ENCODE data around the gene SOX11.

SOX11 gene

GRCh38 chr2:5695654-5696403 is 3.6 kb downstream of the SOX11 start:
- Mint-ChIP-seq H3K9me3 (peaks cover 0 to 7% of the 10 kb centered on the region in 2 donors), H3K4me3 (peak overlapping the region in 1 of 2 donors; percentile 35), H3K27me3 (peaks cover 28 to 52% of the 10 kb centered on the region in 2 donors), H3K4me1 (ENCODE audit: low read depth in 2 of 2) (peaks cover 0 to 3% of the 10 kb centered on the region in 2 donors), H3K27ac (no peak overlapping the region), H3K36me3 (ENCODE audit: insufficient read depth) (no peaks in the 10 kb centered on the region)
- DNase-seq (no peak), ATAC-seq (replicated peaks) (no peak)

- Mint-ChIP-seq H3K4me1 (ENCODE audit: low read depth in 2 of 2) (peaks cover 0 to 3% of the 10 kb centered on the region in 2 donors), H3K27ac (no peak overlapping the region), H3K9me3 (peaks cover 0 to 8% of the 10 kb centered on the region in 2 donors), H3K27me3 (peaks cover 24 to 53% of the 10 kb centered on the region in 2 donors), H3K4me3 (peak overlapping the region in 1 of 2 donors; percentile 35), H3K36me3 (ENCODE audit: insufficient read depth) (no peaks in the 10 kb centered on the region)
- DNase-seq (no peak), ATAC-seq (replicated peaks) (no peak)
Measured at GRCh38 chr2:5696404-5696944, 4.3 kb downstream of the SOX11 start.

DNA sequence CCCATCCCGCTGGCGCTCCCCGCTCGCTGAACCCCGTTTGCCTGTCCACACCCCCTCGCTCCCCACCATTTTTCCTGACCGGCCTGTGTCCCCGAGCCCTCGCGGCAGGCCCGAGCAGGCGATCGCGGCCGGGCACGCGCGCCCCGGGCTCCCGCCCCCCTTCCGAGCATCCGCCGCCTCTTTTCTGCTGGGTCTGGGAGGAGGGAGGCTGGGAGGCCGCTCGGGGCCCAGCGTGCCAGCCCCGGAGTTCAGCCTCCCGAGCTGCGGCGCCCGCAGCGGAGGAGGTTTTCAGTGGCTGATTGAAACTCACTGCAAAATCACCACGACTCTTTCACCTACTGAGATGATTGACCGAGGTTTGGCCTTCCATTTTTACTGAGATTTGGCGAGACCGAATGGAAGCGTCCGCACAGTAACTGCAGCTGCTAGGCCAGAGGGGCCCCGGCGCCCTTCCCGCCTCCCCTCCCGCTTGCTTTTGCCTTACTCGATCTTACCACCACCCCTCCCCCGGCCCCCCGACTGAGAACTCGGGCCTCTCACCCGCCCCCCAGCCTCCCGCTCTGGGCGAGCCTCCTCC is 4.8 kb downstream of the SOX11 start:
- no peak for ATAC-seq (replicated peaks)
- no peak for DNase-seq
- Mint-ChIP-seq H3K36me3 (ENCODE audit: insufficient read depth) (no peaks in the 10 kb centered on the region), H3K27ac (no peak overlapping the region), H3K4me3 (no peak overlapping the region), H3K4me1 (ENCODE audit: low read depth in 2 of 2) (peaks cover 0 to 3% of the 10 kb centered on the region in 2 donors), H3K27me3 (peaks cover 24 to 55% of the 10 kb centered on the region in 2 donors), H3K9me3 (peaks cover 0 to 8% of the 10 kb centered on the region in 2 donors)

DNA sequence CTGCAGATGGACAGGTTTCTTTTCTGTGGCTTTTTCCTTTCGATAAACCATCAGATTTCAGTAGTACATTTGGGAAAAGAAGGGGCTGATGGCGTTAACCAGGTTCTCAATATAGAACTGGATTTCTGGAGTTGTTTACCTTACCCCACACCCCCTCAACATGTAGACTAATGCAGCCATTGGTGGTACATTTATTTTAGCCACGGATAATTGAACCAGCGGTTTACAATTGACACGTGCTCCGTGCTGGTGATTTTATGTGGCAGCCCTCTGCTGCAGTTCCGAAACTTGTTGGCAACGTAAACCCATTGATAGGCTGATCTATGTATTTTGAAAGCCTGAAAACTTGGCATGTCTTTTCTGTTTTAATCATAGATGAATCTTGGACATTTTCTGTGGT is 5.4 kb downstream of the SOX11 start:
- no peaks in the 10 kb centered on the region for H3K36me3 Mint-ChIP-seq (ENCODE audit: insufficient read depth)
- H3K27me3 Mint-ChIP-seq, result peaks cover 24 to 55% of the 10 kb centered on the region in 2 donors
- H3K9me3 Mint-ChIP-seq, result peaks cover 0 to 8% of the 10 kb centered on the region in 2 donors

DNA sequence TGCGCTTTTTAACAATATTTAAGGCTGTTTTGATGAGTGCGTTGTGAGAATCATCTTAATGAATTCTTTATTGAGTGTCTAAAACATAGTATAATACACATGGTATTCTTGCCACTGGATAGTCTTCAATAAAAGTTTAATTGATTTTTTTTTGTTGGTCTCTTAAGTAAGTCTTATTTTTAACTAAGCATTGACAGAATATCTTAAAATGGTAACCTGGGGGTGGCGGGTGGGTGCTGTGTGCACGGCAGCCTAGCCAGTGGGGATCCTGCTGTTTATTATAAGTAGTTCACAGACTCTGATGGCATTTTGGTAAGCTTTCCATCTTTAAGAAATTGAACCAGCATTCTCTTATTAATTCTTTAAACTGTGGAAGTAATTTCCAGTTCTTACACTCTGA is 6.0 kb downstream of the SOX11 start:
- Mint-ChIP-seq H3K36me3 (ENCODE audit: insufficient read depth) (no peaks in the 10 kb centered on the region), H3K9me3 (peaks cover 0 to 8% of the 10 kb centered on the region in 2 donors), H3K4me3 (no peak overlapping the region), H3K27ac (no peak overlapping the region), H3K4me1 (ENCODE audit: low read depth in 2 of 2) (peaks cover 0 to 3% of the 10 kb centered on the region in 2 donors), H3K27me3 (peaks cover 24 to 55% of the 10 kb centered on the region in 2 donors)
- no peak for DNase-seq
- ATAC-seq (replicated peaks), result no peak

More for the DNA sequence above, 5.4 kb downstream of the SOX11 start:
- no peak for ATAC-seq (replicated peaks)
- Mint-ChIP-seq H3K27ac (no peak overlapping the region), H3K4me1 (ENCODE audit: low read depth in 2 of 2) (peaks cover 0 to 3% of the 10 kb centered on the region in 2 donors), H3K4me3 (no peak overlapping the region)
- no peak for DNase-seq

DNA sequence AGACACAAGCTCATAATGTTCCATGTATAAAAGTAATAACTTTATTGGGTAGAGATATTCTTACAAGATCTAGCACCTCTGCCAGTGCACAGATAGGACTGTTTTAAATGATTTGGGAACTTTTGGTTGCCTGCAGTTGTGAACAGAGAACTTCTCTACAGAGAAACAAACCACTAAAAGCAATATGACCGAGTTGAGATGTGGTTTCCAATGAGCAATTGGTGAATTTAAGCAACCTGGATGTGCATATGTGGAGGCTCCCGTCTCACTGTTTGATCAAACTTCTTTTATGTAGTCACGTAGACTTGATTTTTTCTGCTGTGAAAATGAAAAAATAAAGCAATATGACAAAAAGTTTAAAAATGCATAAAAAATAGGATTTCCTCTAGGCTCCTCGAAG is 7.8 kb downstream of the SOX11 start:
- peaks cover 16 to 45% of the 10 kb centered on the region in 2 donors for H3K27me3 Mint-ChIP-seq
- ATAC-seq (replicated peaks), result no peak
- peaks cover 5 to 7% of the 10 kb centered on the region in 2 donors for H3K9me3 Mint-ChIP-seq
- H3K4me1 Mint-ChIP-seq (ENCODE audit: low read depth in 2 of 2), result no peaks in the 10 kb centered on the region
- no peak overlapping the region for H3K4me3 Mint-ChIP-seq
- H3K36me3 Mint-ChIP-seq (ENCODE audit: insufficient read depth), result no peaks in the 10 kb centered on the region
- DNase-seq, result no peak
- H3K27ac Mint-ChIP-seq, result no peak overlapping the region

GRCh38 chr2:5700551-5700950 is 8.4 kb downstream of the SOX11 start:
- Mint-ChIP-seq H3K4me3 (no peak overlapping the region), H3K27ac (no peak overlapping the region), H3K36me3 (ENCODE audit: insufficient read depth) (no peaks in the 10 kb centered on the region), H3K4me1 (ENCODE audit: low read depth in 2 of 2) (no peaks in the 10 kb centered on the region), H3K9me3 (peaks cover 8 to 9% of the 10 kb centered on the region in 2 donors), H3K27me3 (peaks cover 11 to 39% of the 10 kb centered on the region in 2 donors)
- ATAC-seq (replicated peaks), result no peak
- DNase-seq, result no peak

GRCh38 chr2:5701266-5701665 is 9.1 kb downstream of the SOX11 start:
- peaks cover 7 to 8% of the 10 kb centered on the region in 2 donors for H3K9me3 Mint-ChIP-seq

DNA sequence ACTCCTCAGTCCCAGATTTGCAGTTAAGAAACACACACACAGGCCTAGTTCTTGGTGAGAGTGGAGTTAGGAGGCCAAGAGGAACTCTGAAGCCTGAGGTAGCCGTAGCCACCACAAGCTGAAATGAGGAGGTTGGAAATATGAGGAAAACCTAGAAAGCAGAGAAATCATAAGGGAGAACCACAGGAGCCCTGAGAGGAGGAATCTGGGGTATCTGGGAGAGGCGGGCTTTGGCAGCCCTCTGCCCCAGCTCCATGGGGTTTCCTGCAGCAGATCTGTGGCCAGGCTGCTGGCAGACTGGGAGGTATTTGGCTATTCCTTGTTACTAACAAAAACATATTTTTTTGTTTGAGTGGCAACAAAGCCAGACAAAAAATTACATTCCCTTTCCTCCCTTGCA is 11.0 kb downstream of the SOX11 start:
- no peak overlapping the region for H3K4me3 Mint-ChIP-seq
- DNase-seq, result no peak
- no peak for ATAC-seq (replicated peaks)
- peaks cover 0 to 22% of the 10 kb centered on the region in 2 donors for H3K27me3 Mint-ChIP-seq
- no peak overlapping the region for H3K27ac Mint-ChIP-seq
- H3K4me1 Mint-ChIP-seq (ENCODE audit: low read depth in 2 of 2), result no peaks in the 10 kb centered on the region
- no peaks in the 10 kb centered on the region for H3K36me3 Mint-ChIP-seq (ENCODE audit: insufficient read depth)
- peaks cover 8% of the 10 kb centered on the region in 2 donors for H3K9me3 Mint-ChIP-seq

More at GRCh38 chr2:5701266-5701665, 9.1 kb downstream of the SOX11 start:
- no peaks in the 10 kb centered on the region for H3K4me1 Mint-ChIP-seq (ENCODE audit: low read depth in 2 of 2)
- no peak for ATAC-seq (replicated peaks)
- H3K36me3 Mint-ChIP-seq (ENCODE audit: insufficient read depth), result no peaks in the 10 kb centered on the region
- peaks cover 5 to 32% of the 10 kb centered on the region in 2 donors for H3K27me3 Mint-ChIP-seq
- DNase-seq, result no peak
- no peak overlapping the region for H3K4me3 Mint-ChIP-seq
- H3K27ac Mint-ChIP-seq, result no peak overlapping the region

DNA sequence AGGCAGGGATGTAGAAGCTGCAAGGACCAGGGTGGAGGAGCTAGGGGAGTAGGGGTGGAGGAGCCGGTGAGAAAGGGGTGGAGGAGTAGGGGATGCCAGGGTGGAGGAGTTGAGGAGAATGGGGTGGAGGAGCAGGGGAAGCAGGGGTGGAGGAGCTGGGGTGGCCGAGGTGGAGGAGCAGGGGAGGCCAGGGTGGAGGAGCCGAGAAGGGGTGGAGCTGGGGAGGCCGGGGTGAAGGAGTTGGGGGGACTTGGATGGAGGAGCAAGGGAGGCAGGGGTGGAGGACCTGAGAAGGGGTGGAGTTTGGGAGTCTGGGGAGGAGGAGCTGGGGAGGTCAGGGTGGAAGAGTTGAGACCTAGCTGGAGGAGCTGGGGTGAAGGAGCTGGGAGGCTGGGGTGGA is 13.3 kb downstream of the SOX11 start:
- H3K36me3 Mint-ChIP-seq (ENCODE audit: insufficient read depth), result no peaks in the 10 kb centered on the region
- no peak for DNase-seq
- H3K27me3 Mint-ChIP-seq, result peaks cover 0 to 9% of the 10 kb centered on the region in 2 donors
- no peak for ATAC-seq (replicated peaks)
- H3K4me1 Mint-ChIP-seq (ENCODE audit: low read depth in 2 of 2), result no peaks in the 10 kb centered on the region
- H3K4me3 Mint-ChIP-seq, result no peak overlapping the region
- no peak overlapping the region for H3K27ac Mint-ChIP-seq
- peaks cover 8 to 13% of the 10 kb centered on the region in 2 donors for H3K9me3 Mint-ChIP-seq

- DNase-seq (no peak), ATAC-seq (replicated peaks) (no peak)
- H3K9me3 Mint-ChIP-seq, result peaks cover 10 to 19% of the 10 kb centered on the region in 2 donors
- H3K27me3 Mint-ChIP-seq, result no peaks in the 10 kb centered on the region
- H3K4me1 Mint-ChIP-seq (ENCODE audit: low read depth in 2 of 2), result no peaks in the 10 kb centered on the region
- H3K4me3 Mint-ChIP-seq, result no peak overlapping the region
- H3K27ac Mint-ChIP-seq, result no peak overlapping the region
- H3K36me3 Mint-ChIP-seq (ENCODE audit: insufficient read depth), result no peaks in the 10 kb centered on the region
Measured at GRCh38 chr2:5706717-5707455, 14.7 kb downstream of the SOX11 start.

- DNase-seq, result no peak
- no peaks in the 10 kb centered on the region for H3K4me1 Mint-ChIP-seq (ENCODE audit: low read depth in 2 of 2)
- no peak overlapping the region for H3K27ac Mint-ChIP-seq
- ATAC-seq (replicated peaks), result no peak
- no peaks in the 10 kb centered on the region for H3K36me3 Mint-ChIP-seq (ENCODE audit: insufficient read depth)
- H3K4me3 Mint-ChIP-seq, result no peak overlapping the region
- H3K9me3 Mint-ChIP-seq, result peaks cover 7 to 18% of the 10 kb centered on the region in 2 donors
- H3K27me3 Mint-ChIP-seq, result no peaks in the 10 kb centered on the region
Measured at GRCh38 chr2:5710615-5711014, 18.4 kb downstream of the SOX11 start.

DNA sequence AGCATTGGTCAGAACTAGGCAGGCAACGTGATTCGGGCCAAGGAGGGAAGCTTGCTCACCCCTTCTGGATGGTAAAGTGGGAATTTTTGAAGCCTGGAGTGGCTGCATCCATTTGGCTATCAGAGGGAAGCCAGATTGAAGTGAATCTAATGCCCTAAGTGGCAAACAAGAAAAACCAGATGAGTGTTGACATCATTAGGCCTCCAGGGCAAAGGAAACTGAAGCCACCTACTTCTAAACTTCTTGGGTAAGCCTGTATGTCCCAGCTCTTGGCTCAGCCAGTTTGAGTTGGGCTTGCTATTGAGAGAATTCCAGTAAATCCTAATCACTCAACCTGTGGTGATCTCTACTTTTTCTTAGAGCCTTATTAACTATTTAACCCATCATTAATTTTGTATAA is 20.9 kb downstream of the SOX11 start:
- no peaks in the 10 kb centered on the region for H3K27me3 Mint-ChIP-seq
- no peak for ATAC-seq (replicated peaks)
- no peak for DNase-seq

More for the DNA sequence above, 20.9 kb downstream of the SOX11 start:
- Mint-ChIP-seq H3K4me1 (ENCODE audit: low read depth in 2 of 2) (no peaks in the 10 kb centered on the region), H3K9me3 (peaks cover 7 to 18% of the 10 kb centered on the region in 2 donors), H3K4me3 (no peak overlapping the region), H3K36me3 (ENCODE audit: insufficient read depth) (no peaks in the 10 kb centered on the region), H3K27ac (no peak overlapping the region)

Data from effector memory CD8-positive, alpha-beta T cell (primary cell).